Psoas muscle (tissue), 8 donors: Measurements from ENCODE around the gene MAOB. TPM values are rescaled to one million over a fixed set of nuclear protein-coding genes. Genes with fewer than 3 reads are reported as not detected.
"Not testable (repeated sequence)": the region's sequence is repeated elsewhere in the genome, so short reads cannot be mapped to it uniquely, and the experiment has no call there.

Experiments used
- ATAC-seq, 4 donors: fragments of 200-7000 bp; cut with Tn5 transposase; one replicate each; pipeline ENCODE4 v1.9.1; 2020; ENCODE audit warnings: moderate library complexity in 3 of 4, mild to moderate bottlenecking in 2 of 4
- DNase-seq, 2 donors: peaks; one replicate each; pipeline ENCODE4 v3.0.0-alpha.2; 2020
- H3K27ac ChIP-seq: fragments of 200-600 bp; one replicate; pipeline ENCODE4 v1.8.0; 2022
- H3K27me3 ChIP-seq, 3 donors: fragments of 200-600 bp in 1 of 3; one replicate each; pipeline versions ENCODE4 v1.6.1 to v1.8.0; 2013 to 2022; ENCODE audit warnings: low read length in 2 of 3, mild to moderate bottlenecking in 2 of 3, moderate library complexity in 1 of 3; ENCODE audit not compliant: insufficient read depth in 3 of 3
- H3K36me3 ChIP-seq, 2 donors: fragments of 200-600 bp in 1 of 2; one replicate each; pipeline versions ENCODE4 v1.6.1 to v1.8.0; 2013 to 2022; ENCODE audit warnings: low read depth in 1 of 2, mild to moderate bottlenecking in 1 of 2, moderate library complexity in 1 of 2; ENCODE audit not compliant: insufficient read depth in 1 of 2
- H3K4me1 ChIP-seq: fragments of 200-600 bp; one replicate; pipeline ENCODE4 v1.8.0; 2022
- H3K4me3 ChIP-seq: fragments of 200-600 bp; one replicate; pipeline ENCODE4 v1.8.0; 2022; ENCODE audit warnings: mild to moderate bottlenecking
- H3K9me3 ChIP-seq: fragments of 200-600 bp; one replicate; pipeline ENCODE4 v1.8.0; 2022
- WGBS, 3 donors: extraction: QIAGEN DNeasy Blood & Tissue Kit; methylation state at CpG; one replicate each; pipeline versions ENCODE4 v1.1.6 to v1.1.7; 2013; 5-methylcytosine and 5-hydroxymethylcytosine counted together
- intact Hi-C, 2 donors: fragments of 100-400 bp; cut with DNase I; formaldehyde crosslinking; loops; one replicate each; pipeline versions ENCODE4 v1.11.0 to v1.14.2; 2022
- long read RNA-seq, 2 donors: library from polyadenylated mRNA; unstranded; transcript quantifications; one replicate each; pipeline ENCODE4 v2.0.0, GENCODE V29; 2021
- polyA plus RNA-seq, 3 donors: library from polyadenylated mRNA; stranded (reverse); fragments of 200-250 nt; gene quantifications; one replicate each; pipeline ENCODE4 v1.2.3, GENCODE V29; 2013
- total RNA-seq, 4 donors: library from RNA; stranded (reverse); fragmentation: NEBNext Ultra II Directional in 2 of 4; extraction: Animal tissue kit (Norgen Biotek cat#: 25700) in 2 of 4; gene quantifications; one replicate each; pipeline versions ENCODE4 v1.2.1 to v1.2.4, GENCODE V29; 2021 to 2023
- TF ChIP-seq, protein P1 (sequence below): fragments of 200-600 bp; IDR thresholded peaks from one replicate; pipeline ENCODE4 v1.8.0; 2022; ENCODE audit warnings: antibody characterized with exemption
- donor health status: healthy with polysubstance abuse.
- donor health status: DM: no; HTN: no; CAD: no; lungs with moderate emphysema.
- donor health status: Bipolar disorder and iron deficiency.
- donor health status: healthy.
- donor health status: DM: yes; HTN: yes; CAD: no.
- donor health status: DM: no; HTN: no; CAD: no.
- donor health status: DM: no; HTN: no; CAD: no.
- donor health status: DM: yes; HTN: yes; CAD: no.

Gene MAOB
- 10 to 100 TPM; 33.4 to 80.6 (median 43.5) TPM for total RNA-seq
- 10 to 100 TPM; 13.0 to 43.8 (median 39.8) TPM for polyA plus RNA-seq
- long read RNA-seq, donor 1, transcript MAOB-201 (15 exons, 2,566 nt) = major isoform, 45 of 76 reads
- long read RNA-seq, donor 1, partial matches to known transcripts = 7 of 76 reads
- long read RNA-seq, donor 1, other reads (novel, unspliced or antisense) = 24 of 76 reads
- long read RNA-seq, donor 2, transcript MAOB-201 (15 exons, 2,566 nt) = major isoform, 50 of 90 reads
- long read RNA-seq, donor 2, partial matches to known transcripts = 10 of 90 reads
- long read RNA-seq, donor 2, other reads (novel, unspliced or antisense) = 30 of 90 reads

DNA sequence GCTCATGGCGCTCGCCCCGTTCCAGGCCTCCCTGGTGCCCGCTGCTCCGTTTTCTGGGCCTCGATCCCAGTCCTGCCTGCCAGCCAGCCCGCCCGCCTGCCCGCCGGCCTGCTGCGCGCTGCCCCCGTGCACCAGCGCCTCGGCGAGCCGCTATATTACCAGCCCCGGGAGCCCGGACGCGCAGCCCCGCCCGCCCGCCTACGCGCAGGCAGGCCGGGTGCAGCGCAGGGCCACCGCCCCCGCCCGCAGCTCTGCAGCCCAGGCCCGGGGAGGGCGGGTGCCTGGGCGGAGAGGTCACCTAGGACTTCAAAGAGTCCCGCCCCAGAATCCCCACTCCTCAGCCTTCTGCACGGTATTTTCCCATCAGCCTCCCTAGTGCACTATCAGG is at the start of gene MAOB:
MAOB (minus strand) TSS at position 157 of the 388 bp plus-strand sequence; CDS start at position 6, 151 bp downstream.
- TF ChIP-seq, protein P1, sequence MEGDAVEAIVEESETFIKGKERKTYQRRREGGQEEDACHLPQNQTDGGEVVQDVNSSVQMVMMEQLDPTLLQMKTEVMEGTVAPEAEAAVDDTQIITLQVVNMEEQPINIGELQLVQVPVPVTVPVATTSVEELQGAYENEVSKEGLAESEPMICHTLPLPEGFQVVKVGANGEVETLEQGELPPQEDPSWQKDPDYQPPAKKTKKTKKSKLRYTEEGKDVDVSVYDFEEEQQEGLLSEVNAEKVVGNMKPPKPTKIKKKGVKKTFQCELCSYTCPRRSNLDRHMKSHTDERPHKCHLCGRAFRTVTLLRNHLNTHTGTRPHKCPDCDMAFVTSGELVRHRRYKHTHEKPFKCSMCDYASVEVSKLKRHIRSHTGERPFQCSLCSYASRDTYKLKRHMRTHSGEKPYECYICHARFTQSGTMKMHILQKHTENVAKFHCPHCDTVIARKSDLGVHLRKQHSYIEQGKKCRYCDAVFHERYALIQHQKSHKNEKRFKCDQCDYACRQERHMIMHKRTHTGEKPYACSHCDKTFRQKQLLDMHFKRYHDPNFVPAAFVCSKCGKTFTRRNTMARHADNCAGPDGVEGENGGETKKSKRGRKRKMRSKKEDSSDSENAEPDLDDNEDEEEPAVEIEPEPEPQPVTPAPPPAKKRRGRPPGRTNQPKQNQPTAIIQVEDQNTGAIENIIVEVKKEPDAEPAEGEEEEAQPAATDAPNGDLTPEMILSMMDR = no peak
- H3K36me3 ChIP-seq = no peaks in the 10 kb centered on the region
- WGBS, 3 donors = 0 to 2% (median 0%) methylated on average over 4 to 30 of the region's 36 CpGs
- H3K9me3 ChIP-seq = no peaks in the 10 kb centered on the region
- H3K4me1 ChIP-seq = no peaks in the 10 kb centered on the region
- peak within 1 kb of the TSS; percentile 81 for H3K27ac ChIP-seq
- H3K27me3 ChIP-seq = peaks cover 0 to 8% (median 0%) of the 10 kb centered on the region in 3 donors
- ATAC-seq = peak; percentile 93 to 94 (median 94)
- intact Hi-C loops = no loop called here
- peak; percentile 54 to 78 for DNase-seq
- peak within 1 kb of the TSS; percentile 68 for H3K4me3 ChIP-seq

DNA sequence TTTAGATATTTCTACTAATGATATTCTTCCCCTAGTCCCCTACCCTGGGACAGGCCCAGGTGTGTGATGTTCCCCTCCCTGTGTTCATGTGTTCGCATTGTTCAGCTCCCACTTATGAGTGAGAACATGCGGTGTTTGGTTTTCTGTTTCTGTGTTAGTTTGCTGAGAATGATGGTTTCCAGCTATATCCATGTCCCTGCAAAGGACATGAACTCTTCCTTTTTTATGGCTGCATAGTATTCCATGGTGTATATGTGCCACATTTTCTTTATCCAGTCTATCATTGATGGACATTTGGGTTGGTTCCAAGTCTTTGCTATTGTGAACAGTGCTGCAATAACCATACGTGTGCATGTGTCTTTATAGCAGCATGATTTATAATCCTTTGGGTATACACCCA is 39.8 kb upstream of the MAOB start:
- H3K4me1 ChIP-seq, H3K4me3 ChIP-seq, H3K9me3 ChIP-seq, H3K27ac ChIP-seq, intact Hi-C loops, H3K27me3 ChIP-seq, DNase-seq, H3K36me3 ChIP-seq, ATAC-seq: not testable (repeated sequence)
- 68 to 91% (median 90%) methylated on average over 3 of the region's 3 CpGs for whole genome bisulfite sequencing, 3 donors

DNA sequence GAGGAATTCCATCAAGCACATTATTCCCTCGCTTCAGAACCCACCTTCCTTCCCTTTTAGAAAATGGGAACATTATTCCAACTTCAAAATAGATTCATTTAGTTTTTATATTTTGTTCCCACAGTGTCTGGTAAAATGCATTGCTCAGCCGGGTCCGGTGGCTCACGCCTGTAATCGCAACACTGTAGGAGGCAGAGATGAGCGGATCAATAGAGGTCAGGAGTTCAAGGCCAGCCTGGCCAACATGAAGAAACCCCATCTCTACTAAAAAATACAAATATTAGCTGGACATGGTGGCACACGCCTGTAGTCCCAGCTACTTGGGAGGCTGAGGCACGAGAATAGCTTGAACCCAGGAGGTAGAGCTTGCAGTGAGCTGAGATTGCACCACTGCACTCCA is 28.5 kb upstream of the MAOB start:
- WGBS, 3 donors = 78 to 96% (median 95%) methylated on average over 8 of the region's 8 CpGs
- H3K27me3 ChIP-seq, H3K4me1 ChIP-seq, DNase-seq, intact Hi-C loops, H3K9me3 ChIP-seq, H3K36me3 ChIP-seq, H3K27ac ChIP-seq, H3K4me3 ChIP-seq, ATAC-seq: not testable (repeated sequence)

DNA sequence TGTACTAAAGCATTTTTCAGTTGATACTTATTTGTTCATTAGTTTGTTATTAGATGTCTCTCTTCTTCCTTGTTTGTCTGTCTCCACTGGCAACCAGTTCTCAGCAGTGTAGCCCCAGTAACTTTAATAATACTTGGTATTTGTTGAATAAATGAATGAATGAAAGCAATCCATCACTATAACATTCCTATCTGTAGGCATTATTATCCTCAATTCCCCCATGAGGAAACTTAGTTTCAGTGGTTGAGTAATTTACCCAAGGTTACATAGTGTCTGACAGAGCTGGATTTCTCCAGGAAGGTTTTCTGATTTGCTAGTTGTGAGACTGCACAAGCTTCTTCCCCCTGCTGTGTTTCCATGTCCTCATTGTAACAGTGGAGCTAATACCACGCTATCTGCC is 27.8 kb upstream of the MAOB start:
- ATAC-seq = no peak
- intact Hi-C loops = no loop called here
- H3K27ac ChIP-seq = no peak overlapping the region
- 29 to 90% (median 73%) methylated on average over 1 of the region's 1 CpG for WGBS, 3 donors
- no peak for DNase-seq
- TF ChIP-seq, protein P1 = no peak
- H3K9me3 ChIP-seq = no peaks in the 10 kb centered on the region
- H3K4me1 ChIP-seq = no peaks in the 10 kb centered on the region
- H3K27me3 ChIP-seq = no peaks in the 10 kb centered on the region
- no peak overlapping the region for H3K4me3 ChIP-seq
- H3K36me3 ChIP-seq = no peaks in the 10 kb centered on the region

DNA sequence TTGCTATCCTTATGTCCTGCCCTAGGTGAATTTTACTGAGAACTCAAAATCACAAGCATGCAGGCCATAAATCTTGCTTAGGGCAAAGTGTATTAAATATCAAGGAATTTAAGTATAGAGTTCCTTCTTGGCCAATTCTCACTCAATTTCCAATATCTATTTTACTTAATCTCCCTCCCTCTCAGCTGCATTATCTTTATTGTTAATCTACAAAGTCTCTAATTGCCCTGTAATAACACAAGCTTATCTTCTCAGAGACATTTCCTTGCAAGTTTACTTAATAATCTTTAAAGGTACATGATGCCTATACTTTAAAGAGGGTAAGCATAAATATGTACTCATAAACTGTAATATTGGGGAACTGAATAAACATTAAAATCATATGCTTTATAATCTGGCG is 26.9 kb upstream of the MAOB start:
- Histone ChIP-seq H3K4me1 (no peaks in the 10 kb centered on the region), H3K4me3 (no peak overlapping the region), H3K27me3 (no peaks in the 10 kb centered on the region), H3K36me3 (no peaks in the 10 kb centered on the region), H3K27ac (no peak overlapping the region), H3K9me3 (no peaks in the 10 kb centered on the region)
- DNase-seq (no peak), ATAC-seq (no peak)
- intact Hi-C loops = no loop called here
- TF ChIP-seq, protein P1 = no peak
- 93 to 100% (median 100%) methylated on average over 1 of the region's 1 CpG for WGBS, 3 donors
